NCI-H146 (cell line): Measurements from ENCODE around the gene SPINT4.

Experiments used
- DNase-seq: peaks from one replicate; lab custom pipeline; 2025; lab: John Stamatoyannopoulos, UW

SPINT4 gene

DNA sequence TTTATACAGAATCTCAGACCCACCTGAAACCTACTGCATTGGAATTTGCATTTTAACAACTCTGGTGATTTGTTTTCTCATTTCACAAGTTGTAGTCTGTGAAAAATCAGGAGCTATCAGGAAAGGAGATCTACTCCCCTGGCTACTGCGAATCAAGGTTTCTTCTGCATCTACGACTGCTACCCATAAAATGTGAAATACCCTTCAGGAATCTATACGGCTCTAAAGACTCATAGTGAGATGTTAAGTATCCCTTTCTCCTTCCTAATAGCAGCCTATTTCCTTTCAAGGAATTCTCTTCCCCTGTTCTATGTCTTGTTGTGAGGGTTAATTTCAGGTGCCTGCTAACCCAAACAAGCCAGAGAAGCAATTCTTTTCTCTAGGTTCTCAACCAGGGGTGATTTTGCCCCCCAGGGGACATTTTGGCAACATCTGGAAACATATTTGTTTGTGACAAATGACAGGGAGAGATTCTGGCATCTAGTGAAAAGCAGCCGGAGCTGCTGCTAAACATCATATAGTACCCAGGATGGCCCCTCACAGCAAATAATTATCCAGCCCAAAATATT lies 43.2 kb downstream of the SPINT4 start:
- no peak for DNase-seq

DNA sequence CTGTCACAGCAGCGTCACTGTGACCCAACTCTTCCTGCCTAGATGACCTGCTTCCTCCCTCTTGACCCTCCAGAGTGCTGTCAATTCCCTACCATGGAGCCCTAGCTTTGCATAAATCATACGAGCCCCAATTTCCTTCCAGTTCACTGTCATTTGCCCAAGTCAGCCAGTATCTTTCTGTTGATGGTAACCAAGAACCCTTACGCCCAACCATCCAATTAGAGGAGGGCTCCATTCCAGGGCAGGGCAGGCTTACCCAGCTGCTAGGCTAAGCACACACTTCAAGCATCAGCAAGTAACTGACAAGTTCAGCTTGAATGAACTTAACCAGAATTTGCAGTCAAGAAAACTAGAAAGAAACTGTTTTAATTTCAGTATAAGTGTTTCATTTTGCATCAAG lies 43.8 kb downstream of the SPINT4 start:
- DNase-seq = no peak

GRCh38 chr20:45768479-45768878 lies 46.3 kb downstream of the SPINT4 start:
- DNase-seq = no peak

GRCh38 chr20:45771182-45771759 lies 49.1 kb downstream of the SPINT4 start:
- peak; percentile 74 for DNase-seq

GRCh38 chr20:45772693-45773092 lies 50.5 kb downstream of the SPINT4 start:
- no peak for DNase-seq

- DNase-seq = peak; percentile 36
Observed at GRCh38 chr20:45774945-45775344, 52.8 kb downstream of the SPINT4 start.

- DNase-seq = no peak
Observed at GRCh38 chr20:45775411-45775810, 53.3 kb downstream of the SPINT4 start.
